NCI-H2171 treated with DMSO at 0.1 percent for 48 hours (cell line): ENCODE results near the gene TEX38.
"Not testable (repeated sequence)": the region's sequence is repeated elsewhere in the genome, so short reads cannot be mapped to it uniquely, and the experiment has no call there.

Source experiments
- DNase-seq: peaks from one replicate; lab custom pipeline; 2025; lab: John Stamatoyannopoulos, UW

The TEX38 gene

GRCh38 chr1:46687921-46688509 is 16.4 kb downstream of the TEX38 start:
- no peak for DNase-seq

GRCh38 chr1:46689356-46689755 is 17.7 kb downstream of the TEX38 start:
- no peak for DNase-seq

- DNase-seq: no peak
Measured at GRCh38 chr1:46689897-46690296, 18.2 kb downstream of the TEX38 start.

GRCh38 chr1:46690931-46691421 is 19.3 kb downstream of the TEX38 start:
- DNase-seq: no peak

GRCh38 chr1:46691997-46692790 is 20.5 kb downstream of the TEX38 start:
- no peak for DNase-seq

- peak; percentile 71 for DNase-seq
Measured at GRCh38 chr1:46692811-46693770, 21.4 kb downstream of the TEX38 start.

- not testable (repeated sequence) for DNase-seq
Measured at GRCh38 chr1:46694676-46695075, 23.0 kb downstream of the TEX38 start.

- no peak for DNase-seq
Measured at GRCh38 chr1:46697053-46697452, 25.4 kb downstream of the TEX38 start.

- DNase-seq: no peak
Measured at GRCh38 chr1:46699666-46700065, 28.0 kb downstream of the TEX38 start.

- no peak for DNase-seq
Measured at GRCh38 chr1:46703927-46704641, 32.4 kb downstream of the TEX38 start.

GRCh38 chr1:46705408-46705807 is 33.8 kb downstream of the TEX38 start:
- DNase-seq: no peak

- no peak for DNase-seq
Measured at GRCh38 chr1:46708121-46708520, 36.5 kb downstream of the TEX38 start.

- DNase-seq: no peak
Measured at GRCh38 chr1:46714976-46715375, 43.3 kb downstream of the TEX38 start.

GRCh38 chr1:46717654-46718053 is 46.0 kb downstream of the TEX38 start:
- no peak for DNase-seq

- DNase-seq: no peak
Measured at GRCh38 chr1:46718340-46718726, 46.7 kb downstream of the TEX38 start.

- peak; percentile 93 for DNase-seq
Measured at GRCh38 chr1:46718727-46719622, 47.3 kb downstream of the TEX38 start, which contains the start of gene EFCAB14. TSS of gene EFCAB14 (minus strand) at chr1:46719114. CDS start at chr1:46718087, 1,027 bp downstream.

- DNase-seq: peak; percentile 20
Measured at GRCh38 chr1:46719689-46720088, 48.0 kb downstream of the TEX38 start.

GRCh38 chr1:46720319-46720718 is 48.7 kb downstream of the TEX38 start:
- DNase-seq: not testable (repeated sequence)

GRCh38 chr1:46721204-46721603 is 49.5 kb downstream of the TEX38 start:
- no peak for DNase-seq

GRCh38 chr1:46721686-46722205 is 50.1 kb downstream of the TEX38 start:
- DNase-seq: no peak
